GM23338 (cell line): Measurements from ENCODE around the gene CRB2.

Experiments
- CREB1 ChIP-seq: fragments of 250-450 bp; sonication (Bioruptor Pico); IDR thresholded peaks from 2 replicates; pipeline ENCODE4 v1.5.0; 2020; ENCODE audit warnings: low read depth, mild to moderate bottlenecking, moderate library complexity
- CTCF ChIP-seq, 2 experiments: fragments of 200-600 bp in 1 of 2; sonication (generic) in 1 of 2; conservative IDR thresholded peaks; 2 replicates each; pipeline versions ENCODE4 v1.5.1 to v1.6.1; 2016 to 2017; ENCODE audit warnings: antibody characterized with exemption in 2 of 2, low read depth in 2 of 2, mild to moderate bottlenecking in 2 of 2, moderate library complexity in 1 of 2
- EZH2 ChIP-seq: fragments of 200-600 bp; sonication (generic); IDR thresholded peaks from one replicate; pipeline ENCODE4 v1.8.0; 2017; ENCODE audit warnings: antibody characterized with exemption, mild to moderate bottlenecking, low read depth; ENCODE audit not compliant: unreplicated experiment
- EZH2phosphoT487 ChIP-seq: fragments of 200-600 bp; sonication (generic); IDR thresholded peaks from one replicate; pipeline ENCODE4 v1.8.1; 2018; ENCODE audit warnings: antibody characterized with exemption; ENCODE audit not compliant: unreplicated experiment
- JUNB ChIP-seq: IDR thresholded peaks from one replicate; pipeline ENCODE4 v1.6.1; 2016; ENCODE audit warnings: antibody characterized with exemption; ENCODE audit not compliant: unreplicated experiment
- NANOG ChIP-seq: IDR thresholded peaks from 2 replicates; pipeline ENCODE4 v1.6.1; 2016; ENCODE audit warnings: antibody characterized with exemption, borderline replicate concordance
- POLR2AphosphoS5 ChIP-seq: IDR thresholded peaks from 2 replicates; pipeline ENCODE4 v1.6.1; 2016; ENCODE audit warnings: antibody characterized with exemption, low read depth
- ZNF331 ChIP-seq: fragments of 250-450 bp; sonication (Bioruptor Pico); IDR thresholded peaks from 2 replicates; pipeline ENCODE4 v1.5.0; 2020; ENCODE audit warnings: low read depth, mild to moderate bottlenecking, moderate library complexity

- TF ChIP-seq POLR2AphosphoS5 = no peak
- no peak for TF ChIP-seq ZNF331 (CRISPR knock-in tag)
- TF ChIP-seq CTCF (conservative IDR thresholded peaks at IDR 0.05; ENCODE audit: low read depth in 2 of 2) = peak; percentile 90 to 94
- TF ChIP-seq EZH2 = no peak
- no peak for TF ChIP-seq EZH2phosphoT487
- TF ChIP-seq JUNB = no peak
- no peak for TF ChIP-seq CREB1 (CRISPR knock-in tag)
- TF ChIP-seq NANOG = no peak
These were observed 46.0 kb downstream of the CRB2 start for GRCh38 chr9:123401879-123402513.
